Keratinocyte (primary cell): ENCODE data around the gene HSFX4.
"Not testable (repeated sequence)": the region's sequence is repeated elsewhere in the genome, so short reads cannot be mapped to it uniquely, and the experiment has no call there.

Experiments
- EZH2 ChIP-seq: IDR thresholded peaks from one replicate; pipeline ENCODE4 v1.6.1; 2012; ENCODE audit warnings: inconsistent platforms, mild to moderate bottlenecking, low read length, moderate library complexity
- TF ChIP-seq, protein P1 (sequence below), 3 experiments: IDR thresholded peaks in 1 of 3; conservative IDR thresholded peaks in 1 of 3; optimal IDR thresholded peaks in 1 of 3; 2 replicates in 2 of 3; 3 replicates in 1 of 3; pipeline versions ENCODE3 to v1.5.1; 2011; ENCODE audit warnings: low read length in 3 of 3, mild to moderate bottlenecking in 3 of 3, moderate library complexity in 2 of 3, control low read depth in 1 of 3, inconsistent platforms in 1 of 3; ENCODE audit not compliant: insufficient read depth in 2 of 3; ENCODE audit errors: extremely low read depth in 1 of 3

DNA sequence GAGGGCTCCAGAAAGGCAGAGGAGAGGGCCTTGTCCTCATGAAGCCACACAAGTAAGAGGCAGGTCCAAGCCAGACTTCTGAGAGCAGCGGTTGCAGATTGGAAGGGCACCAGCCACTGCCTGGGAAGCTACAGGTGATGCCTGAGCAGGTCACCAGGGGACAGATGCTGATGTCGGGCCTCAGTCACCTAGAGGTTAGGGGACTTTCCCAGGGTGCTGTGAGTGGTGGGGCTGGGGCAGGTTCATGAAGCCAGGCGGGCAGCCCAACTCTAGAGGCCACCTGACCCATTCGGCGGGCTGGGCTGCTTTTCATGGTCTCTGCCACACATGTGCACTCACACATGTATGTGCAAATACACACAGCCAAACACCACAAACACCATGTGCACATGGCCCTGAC is 3.6 kb downstream of the HSFX4 start:
- TF ChIP-seq, protein P1, sequence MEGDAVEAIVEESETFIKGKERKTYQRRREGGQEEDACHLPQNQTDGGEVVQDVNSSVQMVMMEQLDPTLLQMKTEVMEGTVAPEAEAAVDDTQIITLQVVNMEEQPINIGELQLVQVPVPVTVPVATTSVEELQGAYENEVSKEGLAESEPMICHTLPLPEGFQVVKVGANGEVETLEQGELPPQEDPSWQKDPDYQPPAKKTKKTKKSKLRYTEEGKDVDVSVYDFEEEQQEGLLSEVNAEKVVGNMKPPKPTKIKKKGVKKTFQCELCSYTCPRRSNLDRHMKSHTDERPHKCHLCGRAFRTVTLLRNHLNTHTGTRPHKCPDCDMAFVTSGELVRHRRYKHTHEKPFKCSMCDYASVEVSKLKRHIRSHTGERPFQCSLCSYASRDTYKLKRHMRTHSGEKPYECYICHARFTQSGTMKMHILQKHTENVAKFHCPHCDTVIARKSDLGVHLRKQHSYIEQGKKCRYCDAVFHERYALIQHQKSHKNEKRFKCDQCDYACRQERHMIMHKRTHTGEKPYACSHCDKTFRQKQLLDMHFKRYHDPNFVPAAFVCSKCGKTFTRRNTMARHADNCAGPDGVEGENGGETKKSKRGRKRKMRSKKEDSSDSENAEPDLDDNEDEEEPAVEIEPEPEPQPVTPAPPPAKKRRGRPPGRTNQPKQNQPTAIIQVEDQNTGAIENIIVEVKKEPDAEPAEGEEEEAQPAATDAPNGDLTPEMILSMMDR (optimal IDR thresholded peaks at IDR 0.05 in 1 of 3, IDR thresholded peaks at IDR 0.05 in 1 of 3, conservative IDR thresholded peaks at IDR 0.05 in 1 of 3; ENCODE audit: extremely low read depth in 1 of 3, insufficient read depth in 2 of 3, low read length in 3 of 3) = not testable (repeated sequence)
- TF ChIP-seq EZH2 = not testable (repeated sequence)
